Smooth muscle cell of the brain vasculature (primary cell): ENCODE results near the gene LRMDA.

Source experiments
- DNase-seq: peaks from one replicate; pipeline ENCODE4 v3.0.0-alpha.2; 2012; ENCODE audit warnings: low read depth, low spot score

The LRMDA gene

GRCh38 chr10:76393875-76394706, 962.7 kb downstream of the LRMDA start:
- DNase-seq, result no peak

GRCh38 chr10:76394707-76395042, 963.3 kb downstream of the LRMDA start:
- DNase-seq, result no peak

GRCh38 chr10:76395251-76395650, 963.8 kb downstream of the LRMDA start:
- no peak for DNase-seq

GRCh38 chr10:76396134-76396533, 964.7 kb downstream of the LRMDA start:
- DNase-seq, result no peak

- DNase-seq, result peak; percentile 78
These were observed 966.0 kb downstream of the LRMDA start for GRCh38 chr10:76397181-76398042.

- DNase-seq, result no peak
These were observed 966.8 kb downstream of the LRMDA start for GRCh38 chr10:76398043-76398710.

- DNase-seq, result no peak
These were observed 967.8 kb downstream of the LRMDA start for GRCh38 chr10:76399226-76399625.

GRCh38 chr10:76401006-76401405, 969.6 kb downstream of the LRMDA start:
- DNase-seq, result no peak

GRCh38 chr10:76403912-76404311, 972.5 kb downstream of the LRMDA start:
- DNase-seq, result no peak

- no peak for DNase-seq
These were observed 973.1 kb downstream of the LRMDA start for GRCh38 chr10:76404531-76404930.

GRCh38 chr10:76405922-76406321, 974.5 kb downstream of the LRMDA start:
- DNase-seq, result no peak

GRCh38 chr10:76408646-76409045, 977.2 kb downstream of the LRMDA start:
- no peak for DNase-seq

- DNase-seq, result no peak
These were observed 980.5 kb downstream of the LRMDA start for GRCh38 chr10:76411729-76412435.

GRCh38 chr10:76415554-76415953, 984.1 kb downstream of the LRMDA start:
- DNase-seq, result no peak

GRCh38 chr10:76416642-76417041, 985.2 kb downstream of the LRMDA start:
- no peak for DNase-seq

- no peak for DNase-seq
These were observed 989.3 kb downstream of the LRMDA start for GRCh38 chr10:76420725-76421124.

- DNase-seq, result no peak
These were observed 991.3 kb downstream of the LRMDA start for GRCh38 chr10:76422769-76423168.

- peak; percentile 58 for DNase-seq
These were observed 997.3 kb downstream of the LRMDA start for GRCh38 chr10:76428551-76429367.

- no peak for DNase-seq
These were observed 998.1 kb downstream of the LRMDA start for GRCh38 chr10:76429368-76430060.

GRCh38 chr10:76430061-76430645, 998.7 kb downstream of the LRMDA start:
- no peak for DNase-seq
